GM12878 (cell line): ENCODE measurements around the gene KCNQ1. TPM values are rescaled to one million over a fixed set of nuclear protein-coding genes. Genes with fewer than 3 reads are reported as not detected.

Experiments used
- ATAC-seq: fragments of 200-7000 bp; cut with Tn5 transposase; 3 replicates; pipeline ENCODE4 v1.9.1; 2020; ENCODE audit warnings: mild to moderate bottlenecking, moderate library complexity
- BruUV-seq: library from RNA; stranded (reverse); fragments of 400-500 nt; replicated peaks from 2 replicates; lab custom pipeline; 2021; lab: Mats Ljungman, UMichigan
- CTCF ChIA-PET: fragments of 300-600 bp; sonication (Branson Sonifier 250); formaldehyde crosslinking; extraction: SDS; loops from one replicate; lab custom pipeline; 2021; ENCODE audit warnings: inconsistent platforms; lab: Yijun Ruan, JAX
- POLR2A ChIA-PET: fragments of 350-600 bp; formaldehyde crosslinking; extraction: SDS; loops from one replicate; lab custom pipeline; 2021; ENCODE audit warnings: inconsistent platforms; lab: Charles Lee
- RAD21 ChIA-PET: fragments of 300-600 bp; sonication (Branson Sonifier 250); formaldehyde crosslinking; loops from one replicate; lab custom pipeline; 2023; ENCODE audit warnings: antibody characterized with exemption; ENCODE audit not compliant: unreplicated experiment; lab: Charles Lee
- SMC1A ChIA-PET: fragments of 300-600 bp; sonication (Branson Sonifier 250); formaldehyde crosslinking; loops from one replicate; lab custom pipeline; 2023; ENCODE audit not compliant: unreplicated experiment, uncharacterized antibody; lab: Charles Lee
- DNase-seq: peaks from one replicate; pipeline ENCODE4 v3.0.0-alpha.2; 2011; ENCODE audit warnings: low read depth, low spot score
- FAIRE-seq: peaks from 3 replicates; lab custom pipeline; 2011; peaks lifted over from hg19 to GRCh38; lab: Jason Lieb, UNC
- H2AFZ ChIP-seq: 2 replicates; pipeline ENCODE4 v1.6.0; 2011; ENCODE audit warnings: low read depth, low read length, control low read depth; ENCODE audit not compliant: control insufficient read depth
- H3K27ac ChIP-seq: 2 replicates; pipeline ENCODE4 v1.5.1; 2011; ENCODE audit warnings: control low read depth; ENCODE audit not compliant: control insufficient read depth, insufficient read depth
- H3K27me3 ChIP-seq, 2 experiments: replicated peaks in 1 of 2; 2 replicates each; pipeline versions ENCODE4 v1.6.0 to v1.6.1; 2011; ENCODE audit warnings: low read length in 1 of 2; ENCODE audit not compliant: control insufficient read depth in 2 of 2, insufficient read depth in 2 of 2
- H3K36me3 ChIP-seq, 2 experiments: 2 replicates each; pipeline ENCODE4 v1.5.1; 2011; ENCODE audit warnings: low read length in 1 of 2; ENCODE audit not compliant: control insufficient read depth in 2 of 2, insufficient read depth in 2 of 2
- H3K4me1 ChIP-seq: 2 replicates; pipeline ENCODE4 v1.6.1; 2011; ENCODE audit warnings: mild to moderate bottlenecking, low read length, moderate library complexity, mixed read lengths; ENCODE audit not compliant: control insufficient read depth, insufficient read depth
- H3K4me2 ChIP-seq: 2 replicates; pipeline ENCODE4 v1.6.0; 2011; ENCODE audit warnings: control low read depth; ENCODE audit not compliant: control insufficient read depth, insufficient read depth
- H3K4me3 ChIP-seq: fragments of 200-600 bp; sonication (generic); 2 replicates; pipeline ENCODE4 v1.5.1; 2016
- H3K79me2 ChIP-seq: 2 replicates; pipeline ENCODE4 v1.6.0; 2011; ENCODE audit warnings: low read length; ENCODE audit not compliant: control insufficient read depth, insufficient read depth
- H3K9ac ChIP-seq: 2 replicates; pipeline ENCODE4 v1.8.0; 2011; ENCODE audit warnings: low read length, control low read depth, mixed read lengths; ENCODE audit not compliant: control insufficient read depth, insufficient read depth
- H3K9me3 ChIP-seq: replicated peaks from 3 replicates; pipeline ENCODE4 v1.5.1; 2011; ENCODE audit warnings: mild to moderate bottlenecking, low read length; ENCODE audit not compliant: control insufficient read depth, insufficient read depth
- H4K20me1 ChIP-seq: 2 replicates; pipeline ENCODE4 v1.6.0; 2011; ENCODE audit not compliant: control insufficient read depth, insufficient read depth
- BMI1 ChIP-seq: fragments of 450-650 bp; IDR thresholded peaks from 2 replicates; pipeline ENCODE4 v1.6.1; 2016; ENCODE audit warnings: mild to moderate bottlenecking, moderate library complexity, borderline replicate concordance
- CEBPB ChIP-seq, 2 experiments: fragments of 150-350 bp in 1 of 2; IDR thresholded peaks; 2 replicates each; pipeline ENCODE4 v1.6.1; 2012 to 2014; ENCODE audit warnings: low read depth in 2 of 2, low read length in 2 of 2, borderline replicate concordance in 1 of 2, inconsistent platforms in 1 of 2
- EGR1 ChIP-seq, 2 experiments: IDR thresholded peaks; 1 replicate in 1 of 2; 2 replicates in 1 of 2; pipeline ENCODE4 v1.6.1; 2011 to 2012; ENCODE audit warnings: low read depth in 2 of 2, low read length in 2 of 2, borderline replicate concordance in 1 of 2, mild to moderate bottlenecking in 1 of 2, moderate library complexity in 1 of 2
- HDGF ChIP-seq: fragments of 450-650 bp; IDR thresholded peaks from 2 replicates; pipeline ENCODE4 v1.6.1; 2016; ENCODE audit warnings: antibody characterized with exemption
- JUND ChIP-seq: IDR thresholded peaks from 2 replicates; pipeline ENCODE4 v1.6.1; 2012; ENCODE audit warnings: low read depth, mild to moderate bottlenecking, low read length, improper control_type of control experiment, moderate library complexity
- MTA2 ChIP-seq: fragments of 450-650 bp; IDR thresholded peaks from 2 replicates; pipeline ENCODE4 v1.6.1; 2016; ENCODE audit warnings: low read depth, mild to moderate bottlenecking, moderate library complexity
- SMARCA5 ChIP-seq: fragments of 450-650 bp; IDR thresholded peaks from 2 replicates; pipeline ENCODE4 v1.6.1; 2017; ENCODE audit warnings: mild to moderate bottlenecking
- SREBF1 ChIP-seq: IDR thresholded peaks from 2 replicates; pipeline ENCODE4 v1.6.1; 2012; ENCODE audit warnings: mild to moderate bottlenecking, low read length
- YY1 ChIP-seq: IDR thresholded peaks from 2 replicates; pipeline ENCODE4 v1.6.1; 2011; ENCODE audit warnings: low read depth, mild to moderate bottlenecking, low read length
- WGBS: methylation state at CpG from one replicate; pipeline ENCODE4 v1.1.6; 2016; ENCODE audit warnings: low lambda C conversion rate; ENCODE audit not compliant: insufficient replicate concordance, insufficient coverage; ENCODE audit errors: missing lambda C conversion rate; 5-methylcytosine and 5-hydroxymethylcytosine counted together
- in situ Hi-C: fragments of 300-500 bp; cut with MboI; formaldehyde crosslinking; loops from 9 replicates; pipeline ENCODE4 v1.14.3; 2018; ENCODE audit warnings: mixed read lengths
- intact Hi-C: fragments of 100-400 bp; cut with micrococcal nuclease; formaldehyde crosslinking; loops from one replicate; pipeline ENCODE4 v1.14.2; 2022; ENCODE audit not compliant: unreplicated experiment
- polyA plus RNA-seq, 11 experiments: library from polyadenylated mRNA; depleted of rRNA in 4 of 11; unstranded in 6 of 11; stranded (reverse) in 5 of 11; fragments of >200 nt; fragmentation: Nextera tagmentation in 4 of 11; fragmentation: Illumina TruSeq in 1 of 11; extraction: Ambion mirVana in 4 of 11; extraction: Trizol in 1 of 11; gene quantifications; 1 replicate in 1 of 11; 2 replicates in 10 of 11; pipeline versions ENCODE4 v1.2.1 to v1.2.3, GENCODE V29; 2011 to 2016; ENCODE audit warnings: inconsistent platforms in 2 of 11, missing spikeins in 2 of 11, low read depth in 1 of 11
- total RNA-seq, 4 experiments: library from RNA; depleted of rRNA in 3 of 4; stranded (reverse); fragments of >200 nt in 3 of 4; fragmentation: Illumina TruSeq in 1 of 4; extraction: Trizol in 1 of 4; gene quantifications; 2 replicates each; pipeline versions ENCODE4 v1.2.1 to v1.2.3, GENCODE V29; 2013 to 2021
- TF ChIP-seq, protein P1 (sequence below): fragments of 450-650 bp; IDR thresholded peaks from 2 replicates; pipeline ENCODE4 v1.6.1; 2018; ENCODE audit warnings: mild to moderate bottlenecking, low read depth, moderate library complexity; ENCODE audit not compliant: partially characterized antibody
- TF ChIP-seq, protein P2 (sequence below): IDR thresholded peaks from 2 replicates; pipeline ENCODE4 v1.6.1; 2011; ENCODE audit warnings: mild to moderate bottlenecking, low read depth, low read length, moderate library complexity; ENCODE audit not compliant: insufficient replicate concordance
- TF ChIP-seq, protein P3 (sequence below): fragments of 450-650 bp; formaldehyde crosslinking; IDR thresholded peaks from 2 replicates; pipeline ENCODE4 v1.4.0; 2020; ENCODE audit warnings: mild to moderate bottlenecking, moderate library complexity

The KCNQ1 gene
- total and polyA plus RNA-seq, 10 of the 15 experiments (the other 5 are each of a cell fraction or from before 2014, with no cell fraction given), result 0.03 to 0.15 (median 0.12) TPM; not detected in 7

GRCh38 chr11:2424811-2425495, 19.9 kb upstream of the KCNQ1 start (continued):
- TF ChIP-seq, protein P1, sequence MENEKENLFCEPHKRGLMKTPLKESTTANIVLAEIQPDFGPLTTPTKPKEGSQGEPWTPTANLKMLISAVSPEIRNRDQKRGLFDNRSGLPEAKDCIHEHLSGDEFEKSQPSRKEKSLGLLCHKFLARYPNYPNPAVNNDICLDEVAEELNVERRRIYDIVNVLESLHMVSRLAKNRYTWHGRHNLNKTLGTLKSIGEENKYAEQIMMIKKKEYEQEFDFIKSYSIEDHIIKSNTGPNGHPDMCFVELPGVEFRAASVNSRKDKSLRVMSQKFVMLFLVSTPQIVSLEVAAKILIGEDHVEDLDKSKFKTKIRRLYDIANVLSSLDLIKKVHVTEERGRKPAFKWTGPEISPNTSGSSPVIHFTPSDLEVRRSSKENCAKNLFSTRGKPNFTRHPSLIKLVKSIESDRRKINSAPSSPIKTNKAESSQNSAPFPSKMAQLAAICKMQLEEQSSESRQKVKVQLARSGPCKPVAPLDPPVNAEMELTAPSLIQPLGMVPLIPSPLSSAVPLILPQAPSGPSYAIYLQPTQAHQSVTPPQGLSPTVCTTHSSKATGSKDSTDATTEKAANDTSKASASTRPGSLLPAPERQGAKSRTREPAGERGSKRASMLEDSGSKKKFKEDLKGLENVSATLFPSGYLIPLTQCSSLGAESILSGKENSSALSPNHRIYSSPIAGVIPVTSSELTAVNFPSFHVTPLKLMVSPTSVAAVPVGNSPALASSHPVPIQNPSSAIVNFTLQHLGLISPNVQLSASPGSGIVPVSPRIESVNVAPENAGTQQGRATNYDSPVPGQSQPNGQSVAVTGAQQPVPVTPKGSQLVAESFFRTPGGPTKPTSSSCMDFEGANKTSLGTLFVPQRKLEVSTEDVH, result no peak
- TF ChIP-seq MTA2, result no peak
- no peak for TF ChIP-seq SMARCA5
- TF ChIP-seq, protein P2, sequence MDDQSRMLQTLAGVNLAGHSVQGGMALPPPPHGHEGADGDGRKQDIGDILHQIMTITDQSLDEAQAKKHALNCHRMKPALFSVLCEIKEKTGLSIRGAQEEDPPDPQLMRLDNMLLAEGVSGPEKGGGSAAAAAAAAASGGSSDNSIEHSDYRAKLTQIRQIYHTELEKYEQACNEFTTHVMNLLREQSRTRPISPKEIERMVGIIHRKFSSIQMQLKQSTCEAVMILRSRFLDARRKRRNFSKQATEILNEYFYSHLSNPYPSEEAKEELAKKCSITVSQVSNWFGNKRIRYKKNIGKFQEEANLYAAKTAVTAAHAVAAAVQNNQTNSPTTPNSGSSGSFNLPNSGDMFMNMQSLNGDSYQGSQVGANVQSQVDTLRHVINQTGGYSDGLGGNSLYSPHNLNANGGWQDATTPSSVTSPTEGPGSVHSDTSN, result no peak
- TF ChIP-seq SREBF1, result no peak

DNA sequence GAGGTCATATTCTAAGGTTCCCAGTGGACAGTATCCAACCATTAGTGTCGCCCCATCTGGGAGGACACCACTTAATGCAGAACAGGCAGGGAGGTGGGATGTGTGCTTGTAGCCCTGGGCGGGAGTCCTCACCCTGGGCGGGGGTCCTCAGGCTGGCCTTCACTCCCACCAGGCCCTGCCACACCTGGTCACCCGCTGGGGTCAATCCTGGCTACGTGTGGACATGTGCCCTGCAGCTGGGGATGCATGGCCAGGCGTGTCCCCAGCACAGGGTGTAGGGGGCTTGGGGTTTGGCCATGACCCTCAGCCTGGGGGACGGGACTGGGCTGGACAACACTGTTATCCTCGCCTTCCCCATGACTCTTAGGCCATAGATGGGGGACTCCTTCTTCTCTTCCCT, 19.3 kb upstream of the KCNQ1 start:
- RAD21 ChIA-PET, result interaction anchor here (1.0 kb wide), 1 partner anchor 107 kb away, joined by 4 read pairs; no protein-coding TSS in a partner anchor
- Histone ChIP-seq H3K4me1 (no peaks in the 10 kb centered on the region), H4K20me1 (no peaks in the 10 kb centered on the region), H3K27me3 (no peaks in the 10 kb centered on the region), H3K9me3 (no peaks in the 10 kb centered on the region; the same call in 2 of the 3 replicates), H3K4me3 (no peak overlapping the region), H3K27ac (no peak overlapping the region), H3K36me3 (no peaks in the 10 kb centered on the region), H3K79me2 (no peaks in the 10 kb centered on the region), H2AFZ (no peak overlapping the region), H3K4me2 (no peak overlapping the region), H3K9ac (no peak overlapping the region)
- BruUV-seq, result no TSS peak
- intact Hi-C loops, result loop anchor here (10.0 kb wide), 1 partner anchor 59 kb away; no protein-coding TSS in a partner anchor
- FAIRE-seq (no peak), DNase-seq (no peak), ATAC-seq (no peak)
- in situ Hi-C loops, result loop anchor here (5.0 kb wide), 2 partner anchors 107 to 452 kb away; no protein-coding TSS in a partner anchor
- 5% methylated on average over 8 of the region's 8 CpGs for WGBS
- SMC1A ChIA-PET, result no interaction called here
- CTCF ChIA-PET, result interaction anchor here (1.8 to 1.9 kb wide), 2 partner anchors 106 to 120 kb away, joined by 10 read pairs; no protein-coding TSS in a partner anchor
- POLR2A ChIA-PET, result no interaction called here
- TF ChIP-seq HDGF, result no peak
- TF ChIP-seq BMI1, result no peak
- TF ChIP-seq EGR1 (IDR thresholded peaks at IDR 0.05; ENCODE audit: borderline replicate concordance in 1 of 2, low read depth in 2 of 2, low read length in 2 of 2), result no peak
- no peak for TF ChIP-seq CEBPB (IDR thresholded peaks at IDR 0.05; ENCODE audit: borderline replicate concordance in 1 of 2, low read depth in 2 of 2, low read length in 2 of 2)
- TF ChIP-seq, protein P3, sequence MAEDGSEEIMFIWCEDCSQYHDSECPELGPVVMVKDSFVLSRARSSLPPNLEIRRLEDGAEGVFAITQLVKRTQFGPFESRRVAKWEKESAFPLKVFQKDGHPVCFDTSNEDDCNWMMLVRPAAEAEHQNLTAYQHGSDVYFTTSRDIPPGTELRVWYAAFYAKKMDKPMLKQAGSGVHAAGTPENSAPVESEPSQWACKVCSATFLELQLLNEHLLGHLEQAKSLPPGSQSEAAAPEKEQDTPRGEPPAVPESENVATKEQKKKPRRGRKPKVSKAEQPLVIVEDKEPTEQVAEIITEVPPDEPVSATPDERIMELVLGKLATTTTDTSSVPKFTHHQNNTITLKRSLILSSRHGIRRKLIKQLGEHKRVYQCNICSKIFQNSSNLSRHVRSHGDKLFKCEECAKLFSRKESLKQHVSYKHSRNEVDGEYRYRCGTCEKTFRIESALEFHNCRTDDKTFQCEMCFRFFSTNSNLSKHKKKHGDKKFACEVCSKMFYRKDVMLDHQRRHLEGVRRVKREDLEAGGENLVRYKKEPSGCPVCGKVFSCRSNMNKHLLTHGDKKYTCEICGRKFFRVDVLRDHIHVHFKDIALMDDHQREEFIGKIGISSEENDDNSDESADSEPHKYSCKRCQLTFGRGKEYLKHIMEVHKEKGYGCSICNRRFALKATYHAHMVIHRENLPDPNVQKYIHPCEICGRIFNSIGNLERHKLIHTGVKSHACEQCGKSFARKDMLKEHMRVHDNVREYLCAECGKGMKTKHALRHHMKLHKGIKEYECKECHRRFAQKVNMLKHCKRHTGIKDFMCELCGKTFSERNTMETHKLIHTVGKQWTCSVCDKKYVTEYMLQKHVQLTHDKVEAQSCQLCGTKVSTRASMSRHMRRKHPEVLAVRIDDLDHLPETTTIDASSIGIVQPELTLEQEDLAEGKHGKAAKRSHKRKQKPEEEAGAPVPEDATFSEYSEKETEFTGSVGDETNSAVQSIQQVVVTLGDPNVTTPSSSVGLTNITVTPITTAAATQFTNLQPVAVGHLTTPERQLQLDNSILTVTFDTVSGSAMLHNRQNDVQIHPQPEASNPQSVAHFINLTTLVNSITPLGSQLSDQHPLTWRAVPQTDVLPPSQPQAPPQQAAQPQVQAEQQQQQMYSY (CRISPR knock-in tag), result no peak
- no peak for TF ChIP-seq JUND
- TF ChIP-seq YY1, result no peak
